ENCODE results near the gene FAM83D.
"Not testable (repeated sequence)": the region's sequence is repeated elsewhere in the genome, so short reads cannot be mapped to it uniquely, and the experiment has no call there.

Gene FAM83D

GRCh38 chr20:38970302-38970701 is 44.1 kb downstream of the FAM83D start:
- no peak for DNase-seq

DNA sequence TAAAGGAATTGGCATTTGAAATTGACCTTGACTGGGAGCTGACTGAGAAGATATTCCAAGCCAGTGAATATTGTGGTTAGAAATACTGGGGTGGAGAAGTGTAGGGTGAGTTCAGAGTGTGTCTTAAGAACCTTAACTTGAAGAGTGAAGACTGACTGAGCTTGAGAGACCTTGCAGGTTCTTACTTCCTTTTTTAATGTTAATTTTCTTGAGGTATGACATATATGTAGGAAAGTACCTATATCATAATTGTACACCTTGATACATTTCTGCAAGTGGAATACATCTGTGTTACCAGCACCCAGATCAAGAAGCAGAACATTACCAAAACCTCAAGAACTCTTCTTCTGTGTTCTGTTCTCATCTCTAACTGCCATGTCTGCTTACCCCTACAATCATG is 46.9 kb downstream of the FAM83D start:
- DNase-seq = no peak

DNA sequence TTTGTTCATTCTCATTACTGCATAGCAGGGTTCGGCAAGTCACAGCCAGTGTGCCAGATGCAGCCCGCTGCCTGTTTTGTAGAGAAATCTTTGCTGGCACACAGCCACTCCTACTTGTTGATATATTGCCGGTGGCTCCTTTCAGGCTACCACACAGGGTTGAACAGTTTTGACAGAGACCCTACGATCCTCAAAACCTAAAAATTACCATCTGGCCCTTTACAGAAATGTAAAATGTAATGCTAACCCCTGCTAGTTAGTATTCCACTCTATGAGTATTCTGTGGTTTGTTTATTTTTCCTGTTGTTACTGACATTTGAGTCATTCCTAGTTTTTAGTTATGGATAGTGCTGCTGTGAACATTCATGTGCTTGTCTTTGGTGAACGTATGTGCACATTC is 47.4 kb downstream of the FAM83D start:
- no peak for DNase-seq

- no peak for DNase-seq
Measured at GRCh38 chr20:38975539-38976120, 49.4 kb downstream of the FAM83D start.

- DNase-seq = no peak
Measured at GRCh38 chr20:38979434-38979833, 53.2 kb downstream of the FAM83D start.

GRCh38 chr20:38979842-38980241 is 53.6 kb downstream of the FAM83D start:
- DNase-seq = peak in 2 of 3 experiments; percentile 26 to 47

GRCh38 chr20:38982291-38982690 is 56.1 kb downstream of the FAM83D start:
- no peak for DNase-seq

DNA sequence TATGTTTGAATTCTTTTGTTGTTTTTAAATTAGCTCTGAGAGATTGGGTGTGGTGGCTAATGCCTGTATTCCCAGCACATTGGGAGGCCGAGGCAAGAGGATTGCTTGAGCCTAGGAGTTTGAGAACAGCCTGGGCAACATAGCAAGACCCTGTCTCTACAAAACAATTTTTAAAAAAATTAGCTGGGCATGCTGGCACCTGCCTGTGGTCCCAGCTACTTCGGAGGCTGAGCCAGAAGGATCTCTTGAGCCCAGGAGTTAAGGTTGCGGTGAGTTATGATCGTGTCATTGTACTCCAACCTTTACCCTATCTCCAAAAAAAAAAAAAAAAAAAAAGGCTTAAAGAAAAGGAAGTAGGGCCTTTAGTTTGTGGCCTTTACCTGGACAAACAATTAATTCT is 58.8 kb downstream of the FAM83D start:
- no peak for DNase-seq

DNA sequence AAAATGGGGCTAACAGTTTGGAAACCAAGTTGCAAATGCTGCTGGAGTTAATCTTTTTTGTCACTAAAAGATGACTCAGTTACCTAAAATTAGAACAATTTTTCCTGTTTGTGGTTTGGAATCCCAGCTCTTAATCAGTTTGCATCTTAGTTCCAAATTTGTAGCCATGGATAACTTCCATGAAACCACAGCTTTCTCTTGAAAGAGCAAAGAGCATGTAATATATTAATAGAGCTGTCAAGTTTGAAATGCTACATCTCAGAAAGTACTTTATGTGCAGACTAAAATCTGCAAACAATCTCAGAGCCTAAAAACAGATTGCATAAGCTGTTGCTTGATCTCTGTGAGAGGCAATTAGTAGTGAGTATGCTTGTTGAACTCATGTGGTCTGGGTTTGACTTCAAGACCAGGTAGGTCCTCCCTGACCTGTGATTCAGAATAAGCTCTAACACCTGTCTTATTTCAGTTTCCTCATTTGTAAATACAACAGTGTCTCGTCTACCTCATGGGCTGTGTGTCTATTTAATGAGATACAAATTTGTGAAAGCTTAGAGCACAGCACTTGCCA is 59.5 kb downstream of the FAM83D start:
- DNase-seq = peak in 1 of 3 experiments; percentile 58

DNA sequence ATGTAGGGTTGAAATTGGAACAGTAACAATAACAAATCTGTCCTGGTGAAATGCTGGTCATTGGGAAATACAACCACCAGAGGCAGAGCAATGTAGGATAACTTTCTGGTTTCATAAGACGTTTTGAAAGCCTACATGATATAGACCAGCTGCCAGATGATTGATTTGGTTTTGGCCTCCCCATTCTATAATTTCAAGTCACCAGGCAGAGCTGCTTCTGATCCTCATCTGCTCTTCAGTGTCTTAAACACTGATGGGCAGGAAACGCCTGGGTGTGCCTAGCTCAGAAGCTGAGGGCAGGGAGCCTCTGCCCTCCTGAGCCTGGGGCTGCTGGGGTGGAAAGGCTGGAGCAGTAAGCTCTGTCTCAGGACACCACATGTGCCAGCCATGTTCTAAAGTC is 60.4 kb downstream of the FAM83D start:
- no peak for DNase-seq

DNA sequence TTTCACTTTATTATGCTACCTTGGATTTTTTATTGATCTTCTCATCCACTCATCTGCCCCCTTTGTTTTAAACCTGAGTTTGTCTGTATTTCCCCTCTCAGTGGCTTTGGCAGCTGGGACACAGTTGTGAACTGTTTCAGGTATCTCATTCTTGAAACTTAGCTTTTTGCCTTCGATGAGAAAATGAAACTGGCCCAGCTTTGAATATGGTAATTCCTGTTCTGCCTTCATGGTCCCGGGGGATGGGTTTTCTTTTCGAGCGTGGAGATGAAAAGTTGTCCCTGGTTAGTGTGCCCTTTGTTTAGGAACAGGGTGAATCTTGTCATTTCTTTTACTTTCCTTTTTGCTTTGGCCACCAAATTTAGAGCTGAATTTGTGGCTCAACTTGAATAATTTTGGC is 61.6 kb downstream of the FAM83D start:
- no peak for DNase-seq

DNA sequence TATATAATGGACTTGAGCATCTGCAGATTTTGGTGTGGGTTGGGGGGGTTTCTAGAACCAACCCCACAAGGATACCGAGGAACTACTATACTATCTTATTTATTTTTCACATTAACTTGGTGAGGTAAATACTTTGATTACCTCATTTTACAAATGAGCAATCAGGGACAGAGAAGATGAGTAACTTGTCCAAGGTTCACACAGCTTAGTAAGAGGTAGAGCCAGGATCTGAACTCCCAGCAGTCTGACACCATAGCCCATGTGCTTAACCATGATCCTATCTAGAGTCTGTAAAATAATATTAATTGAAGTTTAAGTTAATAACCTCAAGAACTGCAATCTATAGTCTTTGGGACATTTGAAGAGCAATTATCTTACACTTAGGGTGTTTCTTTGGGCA is 64.5 kb downstream of the FAM83D start:
- no peak for DNase-seq

GRCh38 chr20:38991814-38992704 is 65.8 kb downstream of the FAM83D start:
- DNase-seq = no peak

- no peak for DNase-seq
Measured at GRCh38 chr20:38995536-38996044, 69.4 kb downstream of the FAM83D start.

DNA sequence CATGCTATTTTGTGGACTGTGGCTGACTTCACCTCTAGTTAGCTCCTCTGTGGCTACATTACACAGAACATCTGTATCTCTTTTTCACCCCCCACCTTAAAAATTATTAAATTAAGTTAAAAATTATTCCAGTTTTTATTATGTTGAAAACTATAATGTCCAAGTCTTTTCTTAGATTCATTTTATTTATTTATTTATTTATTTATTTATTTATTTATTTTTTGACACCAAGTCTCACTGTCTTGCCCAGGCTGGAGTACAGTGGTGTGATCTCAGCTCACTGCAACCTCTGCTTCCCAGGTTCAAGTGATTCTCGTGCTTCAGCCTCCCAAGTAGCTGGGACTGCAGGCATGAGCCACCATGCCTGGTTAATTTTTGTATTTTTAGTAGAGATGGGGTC is 70.6 kb downstream of the FAM83D start:
- not testable (repeated sequence) for DNase-seq

GRCh38 chr20:38997622-38998021 is 71.4 kb downstream of the FAM83D start:
- DNase-seq = no peak

- no peak for DNase-seq
Measured at GRCh38 chr20:38999217-38999616, 73.0 kb downstream of the FAM83D start.

DNA sequence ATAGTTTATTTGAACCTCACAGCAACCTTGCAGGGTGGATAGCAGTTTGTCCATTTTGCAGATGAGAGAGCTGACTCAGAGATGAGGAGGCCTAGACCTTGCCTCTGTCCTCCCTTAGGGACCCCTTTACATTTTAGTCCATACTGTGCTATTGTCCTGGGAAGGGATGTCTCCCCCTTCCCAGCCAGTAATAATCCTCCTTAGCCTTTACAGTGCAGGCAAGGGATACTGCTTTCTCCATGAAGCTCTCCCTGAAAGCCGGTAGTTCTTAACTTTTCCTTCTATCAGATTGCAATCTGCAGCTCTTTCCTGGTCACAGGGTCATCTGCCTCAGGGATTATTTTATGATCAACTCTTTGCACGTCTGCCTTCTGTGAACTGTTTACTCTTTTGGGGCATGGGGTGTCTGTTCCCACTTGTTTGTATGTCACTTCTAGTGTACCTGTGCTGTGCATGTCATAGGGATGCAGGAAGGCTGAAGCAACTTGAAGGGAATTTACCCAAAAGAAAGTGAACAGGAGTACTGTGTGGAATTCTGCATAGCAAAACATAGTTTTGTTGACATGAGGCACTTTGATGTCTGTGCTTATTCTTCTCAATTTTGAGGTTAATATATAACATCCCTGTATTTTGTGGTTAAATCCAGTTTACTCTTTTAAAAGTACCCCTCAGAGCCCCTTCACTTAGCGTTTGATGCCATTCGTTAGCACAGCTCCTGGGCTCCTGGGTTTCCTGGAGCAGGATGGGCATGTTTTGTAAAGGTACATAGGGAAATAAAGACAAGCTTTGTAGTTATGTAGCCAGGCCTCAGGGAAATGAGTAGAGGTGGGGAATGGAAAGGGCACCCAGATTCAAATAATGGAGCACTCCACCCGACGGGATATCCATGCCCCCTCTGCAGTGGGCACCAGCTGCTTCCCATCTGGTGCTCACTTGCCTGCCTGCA is 74.0 kb downstream of the FAM83D start:
- DNase-seq = no peak
